DND-41 (cell line): Measurements from ENCODE around the gene TUBA4A.

ENCODE experiments used
- CTCF ChIP-seq: IDR thresholded peaks from 2 replicates; pipeline ENCODE4 v1.5.1; 2012; ENCODE audit warnings: borderline replicate concordance, low read length, moderate library complexity, mild to moderate bottlenecking; ENCODE audit not compliant: poor library complexity, severe bottlenecking; ENCODE audit errors: extremely low read depth
- EZH2 ChIP-seq: IDR thresholded peaks from 3 replicates; pipeline ENCODE4 v1.6.1; 2012; ENCODE audit warnings: borderline replicate concordance, low read depth, mild to moderate bottlenecking, moderate library complexity, low read length, inconsistent platforms; ENCODE audit not compliant: severe bottlenecking

GRCh38 chr2:219289195-219289536, 35.4 kb upstream of the TUBA4A start:
- TF ChIP-seq CTCF (no peak), EZH2 (no peak)
